ENCODE results near the gene DBH. TPM values are rescaled to one million over a fixed set of nuclear protein-coding genes. Genes with fewer than 3 reads are reported as not detected.

Gene DBH
- total RNA-seq, 1 donor from 2014 or later: 1.8 TPM

- Mint-ChIP-seq H3K4me3 (ENCODE audit: unreplicated experiment) (peak overlapping the region; percentile 67), H3K9me3 (ENCODE audit: unreplicated experiment) (peaks cover 6% of the 10 kb centered on the region), H3K27ac (ENCODE audit: unreplicated experiment) (peak overlapping the region; percentile 53), H3K4me1 (ENCODE audit: low read depth, unreplicated experiment) (peaks cover 25% of the 10 kb centered on the region), H3K36me3 (ENCODE audit: unreplicated experiment) (no peaks in the 10 kb centered on the region), H3K27me3 (ENCODE audit: unreplicated experiment) (peaks cover 3% of the 10 kb centered on the region)
- TF ChIP-seq CTCF (IDR thresholded peaks at IDR 0.05; ENCODE audit: partially characterized antibody, unreplicated experiment): no peak
- DNase-seq: peak; percentile 46
Measured at GRCh38 chr9:133683586-133684120, 47.5 kb downstream of the DBH start.

- TF ChIP-seq CTCF (IDR thresholded peaks at IDR 0.05; ENCODE audit: partially characterized antibody, unreplicated experiment): no peak
- Mint-ChIP-seq H3K27me3 (ENCODE audit: unreplicated experiment) (peaks cover 3% of the 10 kb centered on the region), H3K4me3 (ENCODE audit: unreplicated experiment) (peak overlapping the region; percentile 20), H3K36me3 (ENCODE audit: unreplicated experiment) (no peaks in the 10 kb centered on the region), H3K9me3 (ENCODE audit: unreplicated experiment) (peaks cover 6% of the 10 kb centered on the region), H3K4me1 (ENCODE audit: low read depth, unreplicated experiment) (peaks cover 19% of the 10 kb centered on the region), H3K27ac (ENCODE audit: unreplicated experiment) (peak overlapping the region; percentile 22)
- peak; percentile 15 for DNase-seq
Measured at GRCh38 chr9:133684121-133684935, 48.2 kb downstream of the DBH start.

GRCh38 chr9:133684936-133685361 lies 48.8 kb downstream of the DBH start:
- peaks cover 17% of the 10 kb centered on the region for H3K4me1 Mint-ChIP-seq (ENCODE audit: low read depth, unreplicated experiment)
- no peaks in the 10 kb centered on the region for H3K36me3 Mint-ChIP-seq (ENCODE audit: unreplicated experiment)
- H3K27ac Mint-ChIP-seq (ENCODE audit: unreplicated experiment): no peak overlapping the region

GRCh38 chr9:133685653-133686609 lies 49.8 kb downstream of the DBH start:
- Mint-ChIP-seq H3K27ac (ENCODE audit: unreplicated experiment) (no peak overlapping the region), H3K36me3 (ENCODE audit: unreplicated experiment) (no peaks in the 10 kb centered on the region), H3K9me3 (ENCODE audit: unreplicated experiment) (peaks cover 5% of the 10 kb centered on the region)

More at GRCh38 chr9:133684936-133685361, 48.8 kb downstream of the DBH start:
- Mint-ChIP-seq H3K4me3 (ENCODE audit: unreplicated experiment) (no peak overlapping the region), H3K9me3 (ENCODE audit: unreplicated experiment) (peaks cover 6% of the 10 kb centered on the region), H3K27me3 (ENCODE audit: unreplicated experiment) (peaks cover 1% of the 10 kb centered on the region)
- TF ChIP-seq CTCF (IDR thresholded peaks at IDR 0.05; ENCODE audit: partially characterized antibody, unreplicated experiment): no peak
- peak; percentile 16 for DNase-seq

More at GRCh38 chr9:133685653-133686609, 49.8 kb downstream of the DBH start:
- peak; percentile 13 for DNase-seq
- no peak overlapping the region for H3K4me3 Mint-ChIP-seq (ENCODE audit: unreplicated experiment)
- peaks cover 18% of the 10 kb centered on the region for H3K4me1 Mint-ChIP-seq (ENCODE audit: low read depth, unreplicated experiment)
- peaks cover 1% of the 10 kb centered on the region for H3K27me3 Mint-ChIP-seq (ENCODE audit: unreplicated experiment)
- no peak for TF ChIP-seq CTCF (IDR thresholded peaks at IDR 0.05; ENCODE audit: partially characterized antibody, unreplicated experiment)

All from glutamatergic neuron (in vitro differentiated cells).